Large intestine (tissue), 3 donors: ENCODE data around the gene HOXA4. TPM values are rescaled to one million over a fixed set of nuclear protein-coding genes. Genes with fewer than 3 reads are reported as not detected.

Experiments used
- DNase-seq, 2 donors: peaks; one replicate each; pipeline versions ENCODE4 v3.0.0 to v3.0.0-alpha.2; 2013
- H3K27ac ChIP-seq: one replicate; pipeline ENCODE4 v1.5.1; 2013; ENCODE audit warnings: low read length
- H3K27me3 ChIP-seq: 2 replicates; pipeline ENCODE4 v1.6.1; 2013; ENCODE audit warnings: low read length; ENCODE audit not compliant: control insufficient read depth, insufficient read depth
- H3K36me3 ChIP-seq: 2 replicates; pipeline ENCODE4 v1.6.1; 2013; ENCODE audit warnings: low read length; ENCODE audit not compliant: control insufficient read depth, insufficient read depth
- H3K4me1 ChIP-seq: one replicate; pipeline ENCODE4 v1.6.1; 2013; ENCODE audit warnings: low read length; ENCODE audit not compliant: control insufficient read depth, insufficient read depth
- H3K4me3 ChIP-seq: one replicate; pipeline ENCODE4 v1.5.1; 2013; ENCODE audit warnings: low read length
- H3K9me3 ChIP-seq: one replicate; pipeline ENCODE4 v1.6.1; 2013; ENCODE audit warnings: mild to moderate bottlenecking, low read depth, low read length, moderate library complexity; ENCODE audit not compliant: control insufficient read depth
- WGBS: methylation state at CpG from one replicate; pipeline ENCODE4 v1.1.5; 2013; ENCODE audit warnings: low lambda C conversion rate; ENCODE audit not compliant: insufficient coverage; 5-methylcytosine and 5-hydroxymethylcytosine counted together
- polyA plus RNA-seq: library from polyadenylated mRNA; unstranded; fragments of 120-200 nt; gene quantifications from one replicate; pipeline ENCODE4 v1.2.1, GENCODE V29; 2013

HOXA4 gene
- polyA plus RNA-seq, 1 donor = 19.7 TPM

GRCh38 chr7:27139334-27140125 lies 9.0 kb upstream of the HOXA4 start:
- peaks cover 8% of the 10 kb centered on the region for H3K27me3 ChIP-seq
- peak in 1 of 2 donors; percentile 83 for DNase-seq
- H3K4me3 ChIP-seq = peak overlapping the region; percentile 62
- H3K27ac ChIP-seq = peak overlapping the region; percentile 79
- 0% methylated on average over 2 of the region's 53 CpGs for WGBS
- peaks cover 2% of the 10 kb centered on the region for H3K9me3 ChIP-seq
- peaks cover 41% of the 10 kb centered on the region for H3K4me1 ChIP-seq
- H3K36me3 ChIP-seq = peaks cover 4% of the 10 kb centered on the region

DNA sequence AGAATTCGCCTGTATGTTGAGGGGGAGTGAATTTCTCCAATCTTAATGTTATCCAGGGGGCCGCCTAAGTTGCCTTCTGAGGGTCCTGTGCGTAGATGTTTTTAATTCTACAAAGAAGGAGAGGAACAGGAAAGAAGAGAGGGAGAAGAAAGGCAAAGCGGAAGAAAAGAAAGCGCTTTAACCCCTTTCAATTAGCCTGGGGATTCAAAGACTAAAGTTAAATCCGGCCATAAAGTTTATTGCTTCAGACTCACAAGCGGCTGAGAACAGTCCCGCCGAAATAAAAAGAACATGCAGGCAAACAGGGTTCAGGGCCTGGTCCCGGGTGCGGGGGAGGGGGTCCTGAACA lies 8.4 kb upstream of the HOXA4 start:
- Histone ChIP-seq H3K4me1 (peaks cover 39% of the 10 kb centered on the region), H3K36me3 (peaks cover 4% of the 10 kb centered on the region), H3K9me3 (no peaks in the 10 kb centered on the region), H3K4me3 (peak overlapping the region; percentile 62), H3K27ac (peak overlapping the region; percentile 79), H3K27me3 (peaks cover 2% of the 10 kb centered on the region)
- no peak for DNase-seq
- 19% methylated on average over 4 of the region's 11 CpGs for WGBS

DNA sequence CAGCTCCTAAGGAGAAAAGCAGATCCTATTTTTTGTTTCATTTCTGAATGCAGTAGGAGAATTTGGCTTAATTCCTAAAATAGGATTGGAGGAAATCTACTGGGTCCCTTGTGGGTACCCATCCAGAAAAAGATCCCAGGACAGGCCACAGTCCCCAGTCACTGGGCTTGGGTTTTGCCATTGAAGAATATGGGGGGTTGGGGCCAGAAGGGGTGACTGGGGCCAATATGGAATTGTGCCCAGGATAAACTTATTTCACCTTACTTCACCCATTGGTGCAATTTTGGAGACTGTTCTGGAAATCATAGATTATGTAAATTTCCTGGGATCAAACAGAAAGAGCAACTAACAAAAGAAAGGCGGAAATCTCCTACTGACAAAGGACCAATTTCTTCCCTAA lies 7.9 kb upstream of the HOXA4 start:
- Histone ChIP-seq H3K36me3 (peaks cover 3% of the 10 kb centered on the region), H3K27me3 (no peaks in the 10 kb centered on the region), H3K4me1 (peaks cover 42% of the 10 kb centered on the region), H3K27ac (peak overlapping the region; percentile 79), H3K9me3 (no peaks in the 10 kb centered on the region), H3K4me3 (peak overlapping the region; percentile 62)
- DNase-seq = no peak
- no CpG with 5 or more reads among the region's 1 CpG for WGBS

- Histone ChIP-seq H3K4me1 (peaks cover 48% of the 10 kb centered on the region), H3K27ac (peak overlapping the region; percentile 79), H3K4me3 (peak overlapping the region; percentile 62), H3K27me3 (no peaks in the 10 kb centered on the region), H3K36me3 (peaks cover 3% of the 10 kb centered on the region), H3K9me3 (no peaks in the 10 kb centered on the region)
- DNase-seq = peak in 1 of 2 donors; percentile 33
- WGBS = no CpG with 5 or more reads among the region's 2 CpGs
Measured at GRCh38 chr7:27137640-27138315, 7.2 kb upstream of the HOXA4 start.

- H3K9me3 ChIP-seq = no peaks in the 10 kb centered on the region
- peak overlapping the region; percentile 79 for H3K27ac ChIP-seq
- no peaks in the 10 kb centered on the region for H3K36me3 ChIP-seq
- no peak for DNase-seq
- peaks cover 50% of the 10 kb centered on the region for H3K4me1 ChIP-seq
- H3K27me3 ChIP-seq = no peaks in the 10 kb centered on the region
- no CpG with 5 or more reads among the region's 2 CpGs for WGBS
- no peak overlapping the region for H3K4me3 ChIP-seq
Measured at GRCh38 chr7:27134392-27134791, 3.8 kb upstream of the HOXA4 start.

DNA sequence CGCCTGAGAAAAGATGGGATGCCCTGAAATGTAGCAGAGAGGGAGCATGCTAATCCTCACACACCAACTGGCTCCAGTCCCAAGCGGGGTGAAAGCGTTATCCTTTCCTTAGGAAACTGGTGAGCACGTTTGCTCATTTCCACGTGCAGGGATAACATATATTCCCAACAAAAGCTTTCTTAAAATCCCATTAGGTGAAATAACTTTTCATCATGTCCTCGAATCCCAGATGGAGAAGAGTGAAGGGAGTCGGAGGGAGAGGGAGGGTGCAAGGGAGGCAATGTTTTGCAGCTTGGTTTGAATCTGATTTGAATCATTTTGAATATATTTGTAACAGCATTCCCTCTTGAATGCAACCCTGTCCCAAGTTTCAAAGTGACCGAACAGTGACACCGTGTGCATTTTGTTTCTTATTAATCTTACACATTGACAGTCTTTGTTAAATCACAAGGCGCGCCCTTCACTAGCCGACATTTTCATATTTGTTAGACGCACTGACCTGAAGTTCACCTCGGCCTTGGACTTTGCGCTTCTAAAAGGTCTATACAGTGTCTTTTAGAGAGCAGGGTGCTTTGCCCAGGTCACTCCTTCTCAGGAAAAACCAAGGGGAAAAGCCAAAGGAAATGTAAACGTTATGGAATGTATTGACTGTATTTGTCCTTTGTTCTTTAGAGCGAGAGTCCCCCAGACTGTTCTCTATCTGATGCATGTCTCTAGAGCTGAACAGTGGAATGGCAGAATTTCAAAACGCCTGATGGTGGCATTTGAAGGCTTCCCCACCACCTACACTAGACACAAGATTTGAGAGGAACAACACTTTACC lies 3.1 kb upstream of the HOXA4 start:
- peak in 1 of 2 donors; percentile 75 for DNase-seq
- peak overlapping the region; percentile 79 for H3K27ac ChIP-seq
- WGBS = no CpG with 5 or more reads among the region's 18 CpGs

GRCh38 chr7:27132978-27133377 lies 2.4 kb upstream of the HOXA4 start:
- 44% methylated on average over 3 of the region's 6 CpGs for WGBS
- no peak overlapping the region for H3K4me3 ChIP-seq
- no peaks in the 10 kb centered on the region for H3K27me3 ChIP-seq
- peaks cover 50% of the 10 kb centered on the region for H3K4me1 ChIP-seq
- H3K9me3 ChIP-seq = no peaks in the 10 kb centered on the region
- H3K36me3 ChIP-seq = no peaks in the 10 kb centered on the region
- H3K27ac ChIP-seq = peak overlapping the region; percentile 79
- DNase-seq = no peak

More for the DNA sequence above, 3.1 kb upstream of the HOXA4 start:
- H3K9me3 ChIP-seq = no peaks in the 10 kb centered on the region
- H3K27me3 ChIP-seq = no peaks in the 10 kb centered on the region
- H3K36me3 ChIP-seq = no peaks in the 10 kb centered on the region
- H3K4me1 ChIP-seq = peaks cover 50% of the 10 kb centered on the region
- H3K4me3 ChIP-seq = no peak overlapping the region

DNA sequence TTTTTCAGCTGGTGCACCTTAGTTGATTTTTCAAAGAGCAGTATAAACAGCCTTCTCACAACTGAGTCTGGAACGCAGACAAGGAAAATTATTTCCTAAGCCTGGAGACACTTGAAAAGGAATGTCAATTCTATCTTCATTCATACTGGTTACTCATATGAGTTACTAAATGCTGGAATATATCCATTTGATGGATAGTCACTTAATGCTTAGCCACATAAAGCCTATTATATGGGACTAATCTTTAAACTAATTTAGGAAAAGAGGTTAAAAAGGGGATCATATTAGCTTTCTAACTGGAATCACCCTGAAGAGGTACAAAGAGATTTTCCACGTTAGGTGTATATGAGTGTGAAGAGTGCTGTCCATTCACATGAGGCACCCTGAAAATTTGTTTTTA lies 1.7 kb upstream of the HOXA4 start:
- H3K4me1 ChIP-seq = peaks cover 51% of the 10 kb centered on the region
- WGBS = 100% methylated on average over 1 of the region's 2 CpGs
- no peaks in the 10 kb centered on the region for H3K27me3 ChIP-seq
- no peaks in the 10 kb centered on the region for H3K9me3 ChIP-seq
- no peak for DNase-seq
- H3K4me3 ChIP-seq = no peak overlapping the region
- peak overlapping the region; percentile 90 for H3K27ac ChIP-seq
- H3K36me3 ChIP-seq = no peaks in the 10 kb centered on the region

GRCh38 chr7:27131390-27131819 lies 848 bp upstream of the HOXA4 start:
- no peaks in the 10 kb centered on the region for H3K36me3 ChIP-seq
- peak overlapping the region; percentile 90 for H3K27ac ChIP-seq
- H3K4me1 ChIP-seq = peaks cover 43% of the 10 kb centered on the region
- peak overlapping the region; percentile 79 for H3K4me3 ChIP-seq
- DNase-seq = no peak
- no CpG with 5 or more reads among the region's 12 CpGs for WGBS
- no peaks in the 10 kb centered on the region for H3K9me3 ChIP-seq
- H3K27me3 ChIP-seq = no peaks in the 10 kb centered on the region
